Ovary (tissue), 9 donors: Measurements from ENCODE around the gene ZNF837. TPM values are rescaled to one million over a fixed set of nuclear protein-coding genes. Genes with fewer than 3 reads are reported as not detected.

Experiments used
- DNase-seq, 5 donors: peaks; one replicate each; pipeline ENCODE4 v3.0.0-alpha.2; 2019 to 2020
- H3K27ac ChIP-seq, 2 donors: fragments of 200-600 bp; one replicate each; pipeline versions ENCODE4 v1.5.1 to v1.8.0; 2019 to 2022
- H3K27me3 ChIP-seq: fragments of 200-600 bp; one replicate; pipeline ENCODE4 v1.8.0; 2022
- H3K36me3 ChIP-seq: fragments of 200-600 bp; sonication (generic); one replicate; pipeline ENCODE4 v1.5.1; 2019
- H3K4me1 ChIP-seq: one replicate; pipeline ENCODE4 v1.8.1; 2013; ENCODE audit warnings: mild to moderate bottlenecking, moderate library complexity; ENCODE audit not compliant: insufficient read depth
- H3K4me3 ChIP-seq: fragments of 200-600 bp; sonication (generic); one replicate; pipeline ENCODE4 v1.5.1; 2017
- H3K9me3 ChIP-seq, 2 donors: fragments of 200-600 bp in 1 of 2; sonication (generic) in 1 of 2; one replicate each; pipeline versions ENCODE4 v1.5.1 to v1.8.1; 2013 to 2019; ENCODE audit warnings: mild to moderate bottlenecking in 1 of 2, moderate library complexity in 1 of 2
- EP300 ChIP-seq: sonication (generic); formaldehyde crosslinking; IDR thresholded peaks from one replicate; pipeline ENCODE4 v1.6.1; 2017; ENCODE audit warnings: antibody characterized with exemption
- POLR2A ChIP-seq: fragments of 450-650 bp; IDR thresholded peaks from one replicate; pipeline ENCODE4 v1.6.1; 2017; ENCODE audit warnings: antibody characterized with exemption, mild to moderate bottlenecking, moderate library complexity
- WGBS, 3 donors: extraction: QIAGEN DNeasy Blood & Tissue Kit in 1 of 3; methylation state at CpG; one replicate each; pipeline versions ENCODE4 v1.1.5 to v1.1.7; 2013 to 2017; 5-methylcytosine and 5-hydroxymethylcytosine counted together
- intact Hi-C, 4 donors: fragments of 100-400 bp; cut with DNase I; formaldehyde crosslinking; loops; one replicate each; pipeline versions ENCODE4 v1.11.0 to v1.15.1; 2022 to 2023
- polyA plus RNA-seq, 2 donors: library from polyadenylated mRNA; stranded (reverse); fragments of 200-250 nt in 1 of 2; fragments of 350-450 nt in 1 of 2; fragmentation: Illumina TruSeq in 1 of 2; extraction: RNeasy Lipid Tissue Mini Kit (QIAGEN cat#74804) in 1 of 2; gene quantifications; one replicate each; pipeline ENCODE4 v1.2.3, GENCODE V29; 2013 to 2014
- total RNA-seq, 7 donors: library from RNA; depleted of rRNA in 2 of 7; stranded (reverse); fragments of >200 nt in 2 of 7; fragmentation: NEBNext Ultra II Directional in 3 of 7; extraction: Animal tissue kit (Norgen Biotek cat#: 25700) in 3 of 7; gene quantifications; one replicate each; pipeline versions ENCODE4 v1.1.0 to v1.2.4, GENCODE V29; 2016 to 2023
- TF ChIP-seq, protein P1 (sequence below), 3 donors: fragments of 450-650 bp in 2 of 3; fragments of 200-600 bp in 1 of 3; IDR thresholded peaks; one replicate each; pipeline versions ENCODE4 v1.5.1 to v1.8.0; 2016 to 2022; ENCODE audit warnings: antibody characterized with exemption in 3 of 3, mild to moderate bottlenecking in 1 of 3
- donor health status: DM: no; HTN: no; CAD: no; lungs with moderate emphysema.
- donor health status: DM: no; HTN: no; CAD: no.
- donor health status: Bipolar disorder and iron deficiency.
- donor health status: DM: yes; HTN: yes; CAD: no.
- donor health status: DM: no; HTN: no; CAD: no.
- donor health status: DM: yes; HTN: yes; CAD: no.

The ZNF837 gene
- total and polyA plus RNA-seq, 9 donors = 1.4 to 3.2 (median 2.5) TPM; not detected in 1

DNA sequence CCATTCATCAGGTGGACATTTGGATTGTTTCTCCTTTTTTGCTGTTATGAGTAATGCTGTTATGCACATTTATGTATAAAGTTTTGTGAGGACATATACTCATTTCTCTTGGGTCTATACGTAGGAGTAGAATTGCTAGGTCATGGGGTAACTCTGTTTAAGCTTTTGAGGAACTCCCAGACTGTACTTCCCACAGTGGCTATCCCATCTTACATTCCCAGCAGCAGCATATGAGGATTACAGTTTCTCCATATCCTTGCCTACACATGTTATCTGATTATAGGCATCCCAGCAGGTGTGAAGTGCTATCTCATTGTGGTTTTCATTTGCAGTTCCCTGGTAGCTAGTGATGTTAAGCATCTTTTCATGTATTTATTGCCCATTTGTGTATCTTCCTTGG is 48.1 kb downstream of the ZNF837 start:
- H3K4me1 ChIP-seq = peaks cover 3% of the 10 kb centered on the region
- no peak overlapping the region for H3K4me3 ChIP-seq
- 90 to 94% (median 93%) methylated on average over 1 of the region's 1 CpG for WGBS, 3 donors
- intact Hi-C loops = no loop called here
- TF ChIP-seq, protein P1, sequence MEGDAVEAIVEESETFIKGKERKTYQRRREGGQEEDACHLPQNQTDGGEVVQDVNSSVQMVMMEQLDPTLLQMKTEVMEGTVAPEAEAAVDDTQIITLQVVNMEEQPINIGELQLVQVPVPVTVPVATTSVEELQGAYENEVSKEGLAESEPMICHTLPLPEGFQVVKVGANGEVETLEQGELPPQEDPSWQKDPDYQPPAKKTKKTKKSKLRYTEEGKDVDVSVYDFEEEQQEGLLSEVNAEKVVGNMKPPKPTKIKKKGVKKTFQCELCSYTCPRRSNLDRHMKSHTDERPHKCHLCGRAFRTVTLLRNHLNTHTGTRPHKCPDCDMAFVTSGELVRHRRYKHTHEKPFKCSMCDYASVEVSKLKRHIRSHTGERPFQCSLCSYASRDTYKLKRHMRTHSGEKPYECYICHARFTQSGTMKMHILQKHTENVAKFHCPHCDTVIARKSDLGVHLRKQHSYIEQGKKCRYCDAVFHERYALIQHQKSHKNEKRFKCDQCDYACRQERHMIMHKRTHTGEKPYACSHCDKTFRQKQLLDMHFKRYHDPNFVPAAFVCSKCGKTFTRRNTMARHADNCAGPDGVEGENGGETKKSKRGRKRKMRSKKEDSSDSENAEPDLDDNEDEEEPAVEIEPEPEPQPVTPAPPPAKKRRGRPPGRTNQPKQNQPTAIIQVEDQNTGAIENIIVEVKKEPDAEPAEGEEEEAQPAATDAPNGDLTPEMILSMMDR (IDR thresholded peaks at IDR 0.05) = no peak
- no peak for TF ChIP-seq EP300
- TF ChIP-seq POLR2A = no peak
- no peak overlapping the region for H3K27ac ChIP-seq
- no peaks in the 10 kb centered on the region for H3K27me3 ChIP-seq
- no peaks in the 10 kb centered on the region for H3K36me3 ChIP-seq
- H3K9me3 ChIP-seq = no peaks in the 10 kb centered on the region
- no peak for DNase-seq

DNA sequence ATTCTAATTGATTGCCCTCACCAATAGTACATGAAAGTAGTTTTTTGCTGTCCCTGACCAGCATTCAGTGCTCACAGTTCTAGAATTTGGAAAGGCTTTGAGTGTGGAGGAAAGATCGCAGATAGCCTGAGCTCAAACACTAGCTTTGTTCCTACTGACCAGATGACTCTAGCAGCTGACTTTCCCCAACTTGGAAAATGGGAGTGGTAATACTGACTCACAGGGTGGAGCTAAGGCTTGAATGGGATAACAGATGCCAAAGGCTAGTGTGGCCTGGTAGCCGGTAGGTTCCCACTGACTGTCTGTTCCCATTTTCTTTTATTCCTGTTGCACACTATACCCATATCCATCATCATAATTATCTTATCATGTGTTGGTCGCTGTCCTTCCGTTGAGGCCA is 50.4 kb downstream of the ZNF837 start:
- no peak overlapping the region for H3K27ac ChIP-seq
- H3K4me1 ChIP-seq = peaks cover 13% of the 10 kb centered on the region
- intact Hi-C loops = no loop called here
- WGBS, 3 donors = 82 to 86% (median 83%) methylated on average over 4 of the region's 4 CpGs
- no peaks in the 10 kb centered on the region for H3K27me3 ChIP-seq
- no peaks in the 10 kb centered on the region for H3K9me3 ChIP-seq
- no peaks in the 10 kb centered on the region for H3K36me3 ChIP-seq
- no peak for DNase-seq
- no peak overlapping the region for H3K4me3 ChIP-seq
- TF ChIP-seq, protein P1 (IDR thresholded peaks at IDR 0.05) = no peak
- no peak for TF ChIP-seq POLR2A
- TF ChIP-seq EP300 = no peak

DNA sequence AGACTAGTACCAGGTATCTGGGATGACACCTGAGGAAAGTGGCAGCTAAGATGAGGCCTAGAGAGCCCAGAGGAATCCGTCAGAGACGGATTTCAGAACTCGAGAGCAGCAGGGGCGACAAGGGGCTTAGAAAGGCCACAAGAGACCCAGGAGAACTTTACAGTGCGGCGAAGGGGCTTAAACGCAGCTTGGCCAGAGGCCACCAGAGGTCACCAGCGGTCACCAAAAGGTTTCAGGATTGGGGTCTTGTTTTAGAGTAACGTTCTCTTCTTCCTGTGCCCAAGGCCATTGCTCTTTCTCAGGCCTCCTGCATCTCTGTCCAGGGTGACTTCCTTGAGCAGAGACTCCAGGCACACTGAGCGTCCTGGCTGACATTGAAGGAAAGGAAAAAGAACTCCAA is 51.8 kb downstream of the ZNF837 start:
- Histone ChIP-seq H3K27ac (no peak overlapping the region), H3K27me3 (no peaks in the 10 kb centered on the region), H3K4me3 (no peak overlapping the region), H3K36me3 (no peaks in the 10 kb centered on the region), H3K4me1 (peaks cover 15% of the 10 kb centered on the region), H3K9me3 (no peaks in the 10 kb centered on the region)
- intact Hi-C loops = loop anchor here in 1 of 4 donors (2.0 kb wide), 1 partner anchor 28 kb away; no protein-coding TSS in a partner anchor
- 53 to 64% (median 62%) methylated on average over 10 of the region's 10 CpGs for WGBS, 3 donors
- DNase-seq = no peak
- no peak for TF ChIP-seq EP300
- TF ChIP-seq POLR2A = no peak
- TF ChIP-seq, protein P1 (IDR thresholded peaks at IDR 0.05) = no peak

DNA sequence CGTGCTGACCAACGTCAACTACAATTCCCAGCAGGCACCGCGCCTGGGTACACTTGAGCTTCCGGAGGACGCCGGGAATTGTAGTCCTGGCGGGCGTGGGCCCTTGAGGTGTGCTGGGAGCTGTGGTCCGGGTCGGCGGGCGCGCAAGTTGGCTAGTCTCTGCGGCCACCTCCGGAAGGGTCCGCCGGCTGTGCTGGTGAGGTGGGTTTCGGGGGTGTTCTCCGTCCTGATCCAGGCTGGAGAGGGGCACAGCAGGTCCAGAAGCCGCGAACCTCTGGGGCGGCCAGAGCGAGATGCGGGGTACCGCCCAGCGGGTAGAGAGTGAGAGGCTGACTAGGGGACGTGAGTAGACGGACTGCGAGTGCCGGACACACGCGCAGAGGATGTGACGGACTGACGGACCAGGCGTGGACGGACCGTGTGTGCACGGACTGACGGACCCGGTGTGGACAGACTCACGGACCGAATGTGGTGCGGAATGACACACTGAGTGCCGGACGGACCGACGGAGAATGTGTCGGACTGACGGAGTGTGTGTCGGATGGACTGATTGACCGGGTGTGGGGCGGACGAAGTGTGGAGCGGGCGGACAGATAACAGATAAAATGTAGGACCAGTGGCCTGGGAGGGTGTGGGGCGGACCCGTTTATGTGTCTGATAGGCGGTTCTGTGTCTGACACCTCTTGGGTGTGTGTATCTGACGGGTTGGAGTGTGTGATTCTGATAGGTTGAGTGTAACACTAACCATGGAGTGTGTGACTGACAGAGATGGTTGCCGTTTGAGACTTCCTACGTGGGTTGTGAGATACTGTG is 53.7 kb downstream of the ZNF837 start, which contains the start of gene ZSCAN22:
Gene ZSCAN22 (plus strand): TSS at position 81 of the 813 bp plus-strand sequence. CDS start 7,809 bp downstream, outside the sequence.
- intact Hi-C loops = no loop called here
- WGBS, 3 donors = 0 to 1% (median 1%) methylated on average over 54 to 62 of the region's 62 CpGs
- TF ChIP-seq, protein P1 (IDR thresholded peaks at IDR 0.05) = no peak
- peak; percentile 56 for TF ChIP-seq POLR2A
- H3K4me1 ChIP-seq = peaks cover 15% of the 10 kb centered on the region
- H3K4me3 ChIP-seq = peak within 1 kb of the TSS; percentile 92
- no peaks in the 10 kb centered on the region for H3K27me3 ChIP-seq
- DNase-seq = peak; percentile 94 to 97 (median 96)
- no peaks in the 10 kb centered on the region for H3K9me3 ChIP-seq
- peak within 1 kb of the TSS; percentile 80 to 88 for H3K27ac ChIP-seq
- H3K36me3 ChIP-seq = no peaks in the 10 kb centered on the region
